Measurements from ENCODE around the gene SNCAIP. TPM values are rescaled to one million over a fixed set of nuclear protein-coding genes. Genes with fewer than 3 reads are reported as not detected.
A peak's percentile ranks its signal among the peaks of the same experiment; 100 is the strongest.

Gene SNCAIP
- total and polyA plus RNA-seq, 2 experiments from 2014 or later, result 1.5 to 2.4 TPM

GRCh38 chr5:122507045-122507444 is 195.0 kb downstream of the SNCAIP start:
- Histone ChIP-seq H3F3A (ENCODE audit: insufficient read depth) (no peaks in the 10 kb centered on the region), H3K79me2 (ENCODE audit: insufficient read depth) (no peaks in the 10 kb centered on the region), H3K36me3 (ENCODE audit: low read depth) (no peaks in the 10 kb centered on the region), H3K9me3 (ENCODE audit: low read depth) (no peaks in the 10 kb centered on the region), H3K9me2 (ENCODE audit: insufficient read depth) (no peaks in the 10 kb centered on the region), H4K20me1 (ENCODE audit: insufficient read depth) (no peaks in the 10 kb centered on the region), H3K27me3 (replicated peaks; ENCODE audit: insufficient read depth) (no peaks in the 10 kb centered on the region), H2AFZ (no peak overlapping the region), H3K4me3 (no peak overlapping the region), H3K27ac (no peak overlapping the region), H3K4me2 (ENCODE audit: unreplicated experiment) (no peak overlapping the region), H3K9ac (no peak overlapping the region), H3K4me1 (ENCODE audit: insufficient read depth) (no peaks in the 10 kb centered on the region)
- no peak for TF ChIP-seq EZH2 (IDR thresholded peaks at IDR 0.05; ENCODE audit: insufficient read depth, poor library complexity, severe bottlenecking)
- TF ChIP-seq EZH2phosphoT487 (IDR thresholded peaks at IDR 0.05; ENCODE audit: insufficient read depth, low read depth), result no peak
- WGBS, 2 experiments (ENCODE audit: low coverage in 1 of 2, low lambda C conversion rate in 2 of 2, missing lambda C conversion rate in 2 of 2), result 4 to 9% methylated on average over 1 of the region's 1 CpG
- no peak for DNase-seq
- in situ Hi-C loops (cut with MboI), result loop anchor here (10.0 kb wide), 1 partner anchor 658 kb away; no protein-coding TSS in a partner anchor

- Histone ChIP-seq H3K9me3 (ENCODE audit: low read depth) (no peaks in the 10 kb centered on the region), H3K27me3 (replicated peaks; ENCODE audit: insufficient read depth) (no peaks in the 10 kb centered on the region), H3F3A (ENCODE audit: insufficient read depth) (no peaks in the 10 kb centered on the region), H3K4me2 (ENCODE audit: unreplicated experiment) (no peak overlapping the region), H3K36me3 (ENCODE audit: low read depth) (no peaks in the 10 kb centered on the region), H3K4me3 (no peak overlapping the region), H3K9ac (no peak overlapping the region), H2AFZ (no peak overlapping the region), H3K4me1 (ENCODE audit: insufficient read depth) (no peaks in the 10 kb centered on the region), H4K20me1 (ENCODE audit: insufficient read depth) (no peaks in the 10 kb centered on the region), H3K9me2 (ENCODE audit: insufficient read depth) (no peaks in the 10 kb centered on the region), H3K79me2 (ENCODE audit: insufficient read depth) (no peaks in the 10 kb centered on the region), H3K27ac (no peak overlapping the region)
- TF ChIP-seq EZH2 (IDR thresholded peaks at IDR 0.05; ENCODE audit: insufficient read depth, poor library complexity, severe bottlenecking) (no peak), EZH2phosphoT487 (IDR thresholded peaks at IDR 0.05; ENCODE audit: insufficient read depth, low read depth) (no peak)
- peak; percentile 18 for DNase-seq
- WGBS, 2 experiments (ENCODE audit: low coverage in 1 of 2, low lambda C conversion rate in 2 of 2, missing lambda C conversion rate in 2 of 2), result 82 to 90% methylated on average over 5 of the region's 5 CpGs
- in situ Hi-C loops (cut with MboI), result loop anchor here (10.0 kb wide), 1 partner anchor 657 kb away; no protein-coding TSS in a partner anchor
Observed at GRCh38 chr5:122507581-122507980, 195.5 kb downstream of the SNCAIP start.

GRCh38 chr5:122508623-122509022 is 196.6 kb downstream of the SNCAIP start:
- H3K27ac ChIP-seq, result no peak overlapping the region
- no peaks in the 10 kb centered on the region for H4K20me1 ChIP-seq (ENCODE audit: insufficient read depth)
- H3K9me3 ChIP-seq (ENCODE audit: low read depth), result no peaks in the 10 kb centered on the region
- H3K9ac ChIP-seq, result no peak overlapping the region
- DNase-seq, result no peak
- H3K36me3 ChIP-seq (ENCODE audit: low read depth), result no peaks in the 10 kb centered on the region
- no peaks in the 10 kb centered on the region for H3K27me3 ChIP-seq (replicated peaks; ENCODE audit: insufficient read depth)
- H3K4me2 ChIP-seq (ENCODE audit: unreplicated experiment), result no peak overlapping the region
- no peak overlapping the region for H3K4me3 ChIP-seq
- no peak overlapping the region for H2AFZ ChIP-seq
- no peaks in the 10 kb centered on the region for H3K79me2 ChIP-seq (ENCODE audit: insufficient read depth)
- H3K4me1 ChIP-seq (ENCODE audit: insufficient read depth), result no peaks in the 10 kb centered on the region
- H3K9me2 ChIP-seq (ENCODE audit: insufficient read depth), result no peaks in the 10 kb centered on the region
- in situ Hi-C loops (cut with MboI), result loop anchor here (10.0 kb wide), 1 partner anchor 656 kb away; no protein-coding TSS in a partner anchor
- TF ChIP-seq EZH2 (IDR thresholded peaks at IDR 0.05; ENCODE audit: insufficient read depth, poor library complexity, severe bottlenecking) (no peak), EZH2phosphoT487 (IDR thresholded peaks at IDR 0.05; ENCODE audit: insufficient read depth, low read depth) (no peak)
- no peaks in the 10 kb centered on the region for H3F3A ChIP-seq (ENCODE audit: insufficient read depth)

Other genes with a start within 250 kb of the SNCAIP start
- gene LOX, start 234.0 kb upstream of the SNCAIP start, total RNA-seq (2014; rRNA removed; shearing (Covaris generic)), result 418 and 440 TPM in 2 replicates
- gene LOX, start 234.0 kb upstream of the SNCAIP start, polyA plus RNA-seq (2016; fragmentation: Nextera tagmentation; extraction: Ambion mirVana), result 1,207 and 1,226 TPM in 2 replicates
- 0.43 TPM in 1 of 2 replicates, not detected in the other for gene ZNF474, start 182.7 kb upstream of the SNCAIP start, total RNA-seq (2014; rRNA removed; shearing (Covaris generic))
- gene ZNF474, start 182.7 kb upstream of the SNCAIP start, polyA plus RNA-seq (2016; fragmentation: Nextera tagmentation; extraction: Ambion mirVana), result 0.21 and 0.23 TPM in 2 replicates

All from GM23248 (cell line).